CD4-positive, alpha-beta memory T cell (primary cell): ENCODE data around the gene SNX10. TPM values are rescaled to one million over a fixed set of nuclear protein-coding genes. Genes with fewer than 3 reads are reported as not detected.
A peak's percentile ranks its signal among the peaks of the same experiment; 100 is the strongest.
"Not testable (repeated sequence)": the region's sequence is repeated elsewhere in the genome, so short reads cannot be mapped to it uniquely, and the experiment has no call there.

Experiments used
- CTCF ChIA-PET: fragments of 350-600 bp; sonication (Branson Sonifier 250); formaldehyde crosslinking; loops from one replicate; lab custom pipeline; 2021; ENCODE audit warnings: inconsistent platforms; ENCODE audit not compliant: partially characterized antibody; lab: Charles Lee
- POLR2A ChIA-PET: fragments of 350-600 bp; sonication (Branson Sonifier 250); formaldehyde crosslinking; loops from one replicate; lab custom pipeline; 2021; ENCODE audit not compliant: partially characterized antibody; lab: Charles Lee
- DNase-seq, 5 donors: peaks; one replicate each; pipeline versions ENCODE4 v3.0.0 to v3.0.0-alpha.2; 2020 to 2022; ENCODE audit warnings: mixed read lengths in 1 of 5
- H3K27ac ChIP-seq: one replicate; pipeline ENCODE4 v1.7.0; 2013; ENCODE audit warnings: low read depth, low read length
- H3K27me3 ChIP-seq: 2 replicates; pipeline ENCODE4 v1.7.0; 2013; ENCODE audit warnings: mild to moderate bottlenecking, low read length, moderate library complexity; ENCODE audit not compliant: insufficient read depth
- H3K36me3 ChIP-seq: 2 replicates; pipeline ENCODE4 v1.7.0; 2013; ENCODE audit warnings: mild to moderate bottlenecking, low read length, moderate library complexity; ENCODE audit not compliant: insufficient read depth
- H3K4me1 ChIP-seq: 2 replicates; pipeline ENCODE4 v1.7.0; 2013; ENCODE audit warnings: mild to moderate bottlenecking, low read length, moderate library complexity; ENCODE audit not compliant: insufficient read depth
- H3K4me3 ChIP-seq, 2 donors: one replicate each; pipeline ENCODE4 v1.7.0; 2013; ENCODE audit warnings: low read length in 2 of 2, mild to moderate bottlenecking in 1 of 2
- H3K9me3 ChIP-seq, 2 donors: one replicate each; pipeline ENCODE4 v1.7.0; 2013; ENCODE audit warnings: low read length in 2 of 2, control low read depth in 1 of 2; ENCODE audit not compliant: control insufficient read depth in 1 of 2
- H3K27ac Mint-ChIP-seq, 7 donors: one replicate each; pipeline ENCODE4 v1.8.0; 2020 to 2021; ENCODE audit warnings: mixed read lengths in 7 of 7, mild to moderate bottlenecking in 6 of 7, inconsistent platforms in 3 of 7, moderate library complexity in 3 of 7
- H3K27me3 Mint-ChIP-seq, 2 donors: one replicate each; pipeline ENCODE4 v1.8.0; 2020 to 2021; ENCODE audit warnings: mixed read lengths in 2 of 2
- H3K36me3 Mint-ChIP-seq, 2 donors: one replicate each; pipeline ENCODE4 v1.8.0; 2020 to 2021; ENCODE audit warnings: mixed read lengths in 2 of 2, inconsistent platforms in 1 of 2, mild to moderate bottlenecking in 1 of 2
- H3K4me1 Mint-ChIP-seq, 4 donors: one replicate each; pipeline ENCODE4 v1.8.0; 2020 to 2021; ENCODE audit warnings: mixed read lengths in 4 of 4, mild to moderate bottlenecking in 1 of 4
- H3K4me3 Mint-ChIP-seq, 8 donors: one replicate each; pipeline ENCODE4 v1.8.0; 2020 to 2021; ENCODE audit warnings: mixed read lengths in 8 of 8, mild to moderate bottlenecking in 7 of 8, moderate library complexity in 6 of 8, inconsistent platforms in 3 of 8
- H3K9me3 Mint-ChIP-seq, 8 donors: one replicate each; pipeline ENCODE4 v1.8.0; 2020 to 2021; ENCODE audit warnings: mixed read lengths in 8 of 8, mild to moderate bottlenecking in 5 of 8, inconsistent platforms in 3 of 8, moderate library complexity in 1 of 8
- intact Hi-C: fragments of 100-400 bp; cut with micrococcal nuclease; formaldehyde crosslinking; loops from one replicate; pipeline ENCODE4 v1.15.1; 2023
- polyA plus RNA-seq, 2 donors: library from polyadenylated mRNA; unstranded; fragments of 300-500 nt; fragmentation: Illumina TruSeq; gene quantifications; one replicate each; pipeline ENCODE4 v1.2.3, GENCODE V29; 2021
- total RNA-seq, 2 experiments: library from RNA; stranded (reverse); gene quantifications; one replicate each; pipeline ENCODE4 v1.2.3, GENCODE V29; 2021

The SNX10 gene
- total RNA-seq (1 to 10 TPM; 8.4 to 8.7 TPM), polyA plus RNA-seq (10 to 100 TPM; 24.3 to 26.4 TPM)

- Histone ChIP-seq H3K4me3 (peak within 1 kb of the TSS; percentile 43 to 61), H3K27me3 (no peaks in the 10 kb centered on the region), H3K27ac (peak within 1 kb of the TSS; percentile 39), H3K4me1 (peaks cover 32% of the 10 kb centered on the region), H3K36me3 (peaks cover 3% of the 10 kb centered on the region), H3K9me3 (no peaks in the 10 kb centered on the region)
- H3K4me1 Mint-ChIP-seq = peaks cover 24 to 42% (median 34%) of the 10 kb centered on the region in 4 donors
- H3K36me3 Mint-ChIP-seq = peaks cover 0 to 3% of the 10 kb centered on the region in 2 donors
- ChIA-PET CTCF (interaction anchor here (0.7 to 4.0 kb wide), 16 partner anchors 11 to 397 kb away, joined by 3 to 18 read pairs (median 4); partner anchors contain the start of gene CBX3), POLR2A (interaction anchor here (0.7 to 3.0 kb wide), 13 partner anchors 12 to 140 kb away, joined by 3 to 38 read pairs (median 5); partner anchors contain the start of genes CBX3, HNRNPA2B1 and NFE2L3)
- peak within 1 kb of the TSS; percentile 90 to 97 (median 92) for H3K4me3 Mint-ChIP-seq
- no peaks in the 10 kb centered on the region for H3K9me3 Mint-ChIP-seq
- H3K27ac Mint-ChIP-seq = peak within 1 kb of the TSS; percentile 79 to 93 (median 88)
- H3K27me3 Mint-ChIP-seq = no peaks in the 10 kb centered on the region
- intact Hi-C loops = loop anchor here (1.0 to 10.0 kb wide), 4 partner anchors 73 to 873 kb away; partner anchors contain the start of genes CBX3 and HOXA9
- peak; percentile 61 to 74 (median 69) for DNase-seq
Observed at GRCh38 chr7:26291699-26292538, at the start of gene SNX10. TSS of gene SNX10 (plus strand) at chr7:26291862. CDS start at chr7:26346443, 54,581 bp downstream.

DNA sequence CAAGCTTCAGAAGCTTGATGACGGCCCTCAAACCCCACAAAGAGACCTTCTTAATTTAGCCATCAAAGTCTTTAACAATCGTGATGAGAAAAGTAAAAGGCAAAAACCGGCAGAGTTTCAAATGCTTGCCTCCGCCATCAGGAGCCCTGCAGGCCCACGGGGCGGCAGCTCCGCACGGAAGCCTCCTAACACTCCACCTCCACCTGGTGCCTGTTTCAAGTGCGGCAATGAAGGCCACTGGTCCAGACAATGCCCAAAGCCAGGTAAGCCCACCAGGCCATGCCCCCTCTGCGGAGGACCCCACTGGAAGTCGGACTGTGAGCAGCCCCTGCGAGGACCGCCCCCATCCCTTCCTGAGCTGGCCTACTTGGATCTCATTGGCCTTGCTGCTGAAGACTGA is 46.5 kb upstream of the SNX10 start:
- no peak for DNase-seq
- H3K36me3 Mint-ChIP-seq = no peaks in the 10 kb centered on the region
- Histone ChIP-seq H3K27me3 (no peaks in the 10 kb centered on the region), H3K36me3 (no peaks in the 10 kb centered on the region), H3K4me3 (no peak overlapping the region), H3K9me3 (no peaks in the 10 kb centered on the region), H3K4me1 (no peaks in the 10 kb centered on the region), H3K27ac (no peak overlapping the region)
- no peak overlapping the region for H3K4me3 Mint-ChIP-seq
- peaks cover 0 to 5% of the 10 kb centered on the region in 2 donors for H3K27me3 Mint-ChIP-seq
- POLR2A ChIA-PET = no interaction called here
- CTCF ChIA-PET = interaction anchor here (0.8 kb wide), 1 partner anchor 41 kb away, joined by 3 read pairs; no protein-coding TSS in a partner anchor
- H3K9me3 Mint-ChIP-seq = no peaks in the 10 kb centered on the region
- H3K27ac Mint-ChIP-seq = no peak overlapping the region
- intact Hi-C loops = no loop called here
- peaks cover 0 to 1% (median 0%) of the 10 kb centered on the region in 4 donors for H3K4me1 Mint-ChIP-seq

- CTCF ChIA-PET = no interaction called here
Observed at GRCh38 chr7:26250239-26250638, 41.4 kb upstream of the SNX10 start.

GRCh38 chr7:26261866-26262265 is 29.8 kb upstream of the SNX10 start:
- H3K4me3 ChIP-seq, H3K27ac ChIP-seq, DNase-seq, H3K4me1 ChIP-seq, intact Hi-C loops, H3K4me1 Mint-ChIP-seq, H3K36me3 Mint-ChIP-seq, H3K36me3 ChIP-seq, H3K9me3 Mint-ChIP-seq, H3K27me3 Mint-ChIP-seq, H3K9me3 ChIP-seq, H3K27ac Mint-ChIP-seq, H3K4me3 Mint-ChIP-seq, CTCF ChIA-PET, POLR2A ChIA-PET, H3K27me3 ChIP-seq: not testable (repeated sequence)

More at GRCh38 chr7:26250239-26250638, 41.4 kb upstream of the SNX10 start:
- peaks cover 0 to 1% (median 0%) of the 10 kb centered on the region in 4 donors for H3K4me1 Mint-ChIP-seq
- no peaks in the 10 kb centered on the region for H3K27me3 Mint-ChIP-seq
- intact Hi-C loops = no loop called here
- no peak overlapping the region for H3K4me3 Mint-ChIP-seq
- peak in 2 of 5 donors; percentile 1 to 2 for DNase-seq
- Histone ChIP-seq H3K4me3 (no peak overlapping the region), H3K4me1 (no peaks in the 10 kb centered on the region), H3K27me3 (no peaks in the 10 kb centered on the region), H3K9me3 (no peaks in the 10 kb centered on the region), H3K36me3 (no peaks in the 10 kb centered on the region), H3K27ac (no peak overlapping the region)
- no peaks in the 10 kb centered on the region for H3K36me3 Mint-ChIP-seq
- peak overlapping the region in 2 of 7 donors; percentile 50 to 74 for H3K27ac Mint-ChIP-seq
- no peaks in the 10 kb centered on the region for H3K9me3 Mint-ChIP-seq
- POLR2A ChIA-PET = interaction anchor here (1.4 kb wide), 1 partner anchor 50 kb away, joined by 5 read pairs; no protein-coding TSS in a partner anchor

GRCh38 chr7:26265065-26265464 is 26.6 kb upstream of the SNX10 start:
- Mint-ChIP-seq H3K27ac (no peak overlapping the region), H3K4me3 (no peak overlapping the region), H3K9me3 (no peaks in the 10 kb centered on the region), H3K4me1 (no peaks in the 10 kb centered on the region), H3K36me3 (no peaks in the 10 kb centered on the region), H3K27me3 (peaks cover 5 to 6% of the 10 kb centered on the region in 2 donors)
- no peak for DNase-seq
- H3K4me3 ChIP-seq = no peak overlapping the region
- ChIA-PET POLR2A (no interaction called here), CTCF (interaction anchor here (1.2 kb wide), 1 partner anchor 174 kb away, joined by 4 read pairs; no protein-coding TSS in a partner anchor)
- H3K9me3 ChIP-seq = no peaks in the 10 kb centered on the region
- no peak overlapping the region for H3K27ac ChIP-seq
- intact Hi-C loops = no loop called here
- no peaks in the 10 kb centered on the region for H3K4me1 ChIP-seq
- no peaks in the 10 kb centered on the region for H3K36me3 ChIP-seq
- H3K27me3 ChIP-seq = no peaks in the 10 kb centered on the region

DNA sequence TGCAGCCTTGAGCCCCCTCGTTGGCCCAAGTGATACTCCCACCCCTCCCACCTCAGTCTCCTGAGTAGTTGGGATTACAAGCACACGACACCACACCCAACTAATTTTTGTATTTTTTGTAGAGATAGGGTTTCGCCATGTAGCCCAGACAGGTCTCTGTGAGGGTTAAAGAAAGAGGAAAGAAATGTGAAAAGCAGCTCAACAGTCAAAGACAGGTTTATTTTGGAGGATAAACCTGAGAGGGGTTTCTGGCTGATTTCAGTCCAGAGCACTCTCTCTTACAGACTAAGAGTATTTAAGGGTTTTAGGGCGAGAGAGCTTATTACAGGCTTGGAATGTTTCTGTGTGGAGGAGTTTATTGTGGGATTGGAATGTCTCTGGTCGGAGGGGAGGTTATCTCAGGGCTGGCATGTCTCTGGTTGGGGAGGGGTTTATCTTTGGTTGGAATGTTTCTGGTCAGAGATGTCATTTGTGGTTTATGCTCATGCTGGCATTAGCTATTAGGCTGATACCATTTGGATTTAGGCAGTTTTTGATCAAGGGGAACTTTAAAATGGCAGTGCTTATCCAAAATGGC is 26.1 kb upstream of the SNX10 start:
- POLR2A ChIA-PET = no interaction called here
- H3K4me1 ChIP-seq = no peaks in the 10 kb centered on the region

GRCh38 chr7:26267601-26268166 is 24.0 kb upstream of the SNX10 start:
- H3K36me3 Mint-ChIP-seq = no peaks in the 10 kb centered on the region
- no peaks in the 10 kb centered on the region for H3K4me1 ChIP-seq
- ChIA-PET CTCF (no interaction called here), POLR2A (no interaction called here)
- H3K27ac ChIP-seq = no peak overlapping the region
- H3K4me1 Mint-ChIP-seq = no peaks in the 10 kb centered on the region
- no peak overlapping the region for H3K27ac Mint-ChIP-seq
- intact Hi-C loops = no loop called here
- no peaks in the 10 kb centered on the region for H3K27me3 ChIP-seq
- no peaks in the 10 kb centered on the region for H3K36me3 ChIP-seq
- no peaks in the 10 kb centered on the region for H3K9me3 Mint-ChIP-seq
- no peak for DNase-seq
- H3K4me3 Mint-ChIP-seq = no peak overlapping the region
- no peak overlapping the region for H3K4me3 ChIP-seq
- H3K27me3 Mint-ChIP-seq = peaks cover 6 to 7% of the 10 kb centered on the region in 2 donors
- H3K9me3 ChIP-seq = no peaks in the 10 kb centered on the region

More for the DNA sequence above, 26.1 kb upstream of the SNX10 start:
- H3K27ac Mint-ChIP-seq = no peak overlapping the region
- no peak for DNase-seq
- intact Hi-C loops = no loop called here
- no peaks in the 10 kb centered on the region for H3K4me1 Mint-ChIP-seq
- Histone ChIP-seq H3K27me3 (no peaks in the 10 kb centered on the region), H3K27ac (no peak overlapping the region), H3K4me3 (no peak overlapping the region), H3K9me3 (no peaks in the 10 kb centered on the region), H3K36me3 (no peaks in the 10 kb centered on the region)
- H3K4me3 Mint-ChIP-seq = no peak overlapping the region
- no peaks in the 10 kb centered on the region for H3K36me3 Mint-ChIP-seq
- CTCF ChIA-PET = interaction anchor here (1.2 kb wide), 1 partner anchor 175 kb away, joined by 4 read pairs; no protein-coding TSS in a partner anchor
- H3K9me3 Mint-ChIP-seq = no peaks in the 10 kb centered on the region
- H3K27me3 Mint-ChIP-seq = peaks cover 5 to 6% of the 10 kb centered on the region in 2 donors
